Measurements from ENCODE around the gene NRTN.
"Not testable (repeated sequence)": the region's sequence is repeated elsewhere in the genome, so short reads cannot be mapped to it uniquely, and the experiment has no call there.

Gene NRTN

GRCh38 chr19:5867201-5868136 is 62.6 kb downstream of the NRTN start:
- no peak for DNase-seq (ENCODE audit: low read depth)

- no peak for DNase-seq (ENCODE audit: low read depth)
These were observed 66.1 kb downstream of the NRTN start for GRCh38 chr19:5870986-5871394.

GRCh38 chr19:5873617-5874199 is 68.8 kb downstream of the NRTN start:
- no peak for DNase-seq (ENCODE audit: low read depth)

- DNase-seq (ENCODE audit: low read depth): not testable (repeated sequence)
These were observed 69.6 kb downstream of the NRTN start for GRCh38 chr19:5874496-5874895.

GRCh38 chr19:5877427-5877826 is 72.6 kb downstream of the NRTN start:
- DNase-seq (ENCODE audit: low read depth): no peak

- no peak for DNase-seq (ENCODE audit: low read depth)
These were observed 73.0 kb downstream of the NRTN start for GRCh38 chr19:5877882-5878281.

Data from GM04504 (cell line).